ENCODE measurements around the gene ZNF77. TPM values are rescaled to one million over a fixed set of nuclear protein-coding genes. Genes with fewer than 3 reads are reported as not detected.
"Not testable (repeated sequence)": the region's sequence is repeated elsewhere in the genome, so short reads cannot be mapped to it uniquely, and the experiment has no call there.

Gene ZNF77
- total RNA-seq, 2 donors from 2014 or later, result 4.6 to 7.1 TPM

GRCh38 chr19:2912306-2912705, 32.5 kb downstream of the ZNF77 start:
- no peak for DNase-seq
- H3K36me3 ChIP-seq (ENCODE audit: control insufficient read depth, insufficient read depth, low read length), result peaks cover 23% of the 10 kb centered on the region
- TF ChIP-seq CTCF (conservative IDR thresholded peaks at IDR 0.05), result no peak
- no peak overlapping the region for H3K9ac ChIP-seq (ENCODE audit: extremely low read depth, low read length, poor library complexity, severe bottlenecking)
- no peaks in the 10 kb centered on the region for H3K27me3 ChIP-seq (ENCODE audit: control insufficient read depth, insufficient read depth, low read length, poor library complexity, severe bottlenecking)
- Mint-ChIP-seq H3K36me3 (ENCODE audit: low read depth) (peaks cover 62% of the 10 kb centered on the region), H3K4me1 (no peaks in the 10 kb centered on the region), H3K27ac (no peak overlapping the region), H3K9me3 (peaks cover 74% of the 10 kb centered on the region), H3K4me3 (no peak overlapping the region), H3K27me3 (ENCODE audit: insufficient read depth) (no peaks in the 10 kb centered on the region)
- H3K9me3 ChIP-seq (ENCODE audit: control insufficient read depth, low read length), result peaks cover 36% of the 10 kb centered on the region
- no peak overlapping the region for H3K27ac ChIP-seq (ENCODE audit: low read depth, low read length)
- H3K4me3 ChIP-seq (ENCODE audit: low read length), result no peak overlapping the region
- 93 to 98% methylated on average over 5 of the region's 5 CpGs for WGBS, 2 experiments (ENCODE audit: insufficient coverage in 1 of 2, insufficient read length in 1 of 2)
- no peaks in the 10 kb centered on the region for H3K4me1 ChIP-seq (ENCODE audit: control insufficient read depth, insufficient read depth, low read length)

GRCh38 chr19:2906631-2907195, 38.1 kb downstream of the ZNF77 start:
- 94 to 98% methylated on average over 16 to 20 of the region's 20 CpGs for WGBS, 2 experiments (ENCODE audit: insufficient coverage in 1 of 2, insufficient read length in 1 of 2)
- peaks cover 6% of the 10 kb centered on the region for H3K9me3 ChIP-seq (ENCODE audit: control insufficient read depth, low read length)
- no peak for DNase-seq
- no peak overlapping the region for H3K27ac Mint-ChIP-seq
- no peaks in the 10 kb centered on the region for H3K4me1 ChIP-seq (ENCODE audit: control insufficient read depth, insufficient read depth, low read length)
- H3K27ac ChIP-seq (ENCODE audit: low read depth, low read length), result no peak overlapping the region
- H3K4me3 Mint-ChIP-seq, result no peak overlapping the region
- H3K4me1 Mint-ChIP-seq, result no peaks in the 10 kb centered on the region
- H3K36me3 Mint-ChIP-seq (ENCODE audit: low read depth), result peaks cover 25% of the 10 kb centered on the region
- H3K9me3 Mint-ChIP-seq, result peaks cover 20% of the 10 kb centered on the region
- H3K27me3 Mint-ChIP-seq (ENCODE audit: insufficient read depth), result no peaks in the 10 kb centered on the region
- no peak overlapping the region for H3K9ac ChIP-seq (ENCODE audit: extremely low read depth, low read length, poor library complexity, severe bottlenecking)
- TF ChIP-seq CTCF (conservative IDR thresholded peaks at IDR 0.05), result no peak
- H3K4me3 ChIP-seq (ENCODE audit: low read length), result no peak overlapping the region
- no peaks in the 10 kb centered on the region for H3K27me3 ChIP-seq (ENCODE audit: control insufficient read depth, insufficient read depth, low read length, poor library complexity, severe bottlenecking)
- no peaks in the 10 kb centered on the region for H3K36me3 ChIP-seq (ENCODE audit: control insufficient read depth, insufficient read depth, low read length)

- Mint-ChIP-seq H3K27ac (no peak overlapping the region), H3K4me1 (no peaks in the 10 kb centered on the region), H3K36me3 (ENCODE audit: low read depth) (peaks cover 22% of the 10 kb centered on the region), H3K27me3 (ENCODE audit: insufficient read depth) (no peaks in the 10 kb centered on the region), H3K4me3 (no peak overlapping the region), H3K9me3 (peaks cover 13% of the 10 kb centered on the region)
- DNase-seq, result no peak
- no peaks in the 10 kb centered on the region for H3K27me3 ChIP-seq (ENCODE audit: control insufficient read depth, insufficient read depth, low read length, poor library complexity, severe bottlenecking)
- 87 to 94% methylated on average over 4 to 10 of the region's 11 CpGs for WGBS, 2 experiments (ENCODE audit: insufficient coverage in 1 of 2, insufficient read length in 1 of 2)
- H3K4me3 ChIP-seq (ENCODE audit: low read length), result no peak overlapping the region
- H3K27ac ChIP-seq (ENCODE audit: low read depth, low read length), result no peak overlapping the region
- H3K9me3 ChIP-seq (ENCODE audit: control insufficient read depth, low read length), result no peaks in the 10 kb centered on the region
- H3K9ac ChIP-seq (ENCODE audit: extremely low read depth, low read length, poor library complexity, severe bottlenecking), result no peak overlapping the region
- H3K36me3 ChIP-seq (ENCODE audit: control insufficient read depth, insufficient read depth, low read length), result no peaks in the 10 kb centered on the region
- no peaks in the 10 kb centered on the region for H3K4me1 ChIP-seq (ENCODE audit: control insufficient read depth, insufficient read depth, low read length)
- TF ChIP-seq CTCF (conservative IDR thresholded peaks at IDR 0.05), result no peak
Observed at GRCh38 chr19:2905918-2906519, 38.8 kb downstream of the ZNF77 start.

GRCh38 chr19:2903326-2903725, 41.4 kb downstream of the ZNF77 start:
- H3K27ac ChIP-seq (ENCODE audit: low read depth, low read length); H3K4me3 Mint-ChIP-seq; H3K9ac ChIP-seq (ENCODE audit: extremely low read depth, low read length, poor library complexity, severe bottlenecking); DNase-seq; H3K9me3 ChIP-seq (ENCODE audit: control insufficient read depth, low read length); H3K27me3 Mint-ChIP-seq (ENCODE audit: insufficient read depth); H3K4me1 ChIP-seq (ENCODE audit: control insufficient read depth, insufficient read depth, low read length); H3K27ac Mint-ChIP-seq; H3K4me1 Mint-ChIP-seq; H3K4me3 ChIP-seq (ENCODE audit: low read length); H3K27me3 ChIP-seq (ENCODE audit: control insufficient read depth, insufficient read depth, low read length, poor library complexity, severe bottlenecking); H3K36me3 ChIP-seq (ENCODE audit: control insufficient read depth, insufficient read depth, low read length): not testable (repeated sequence)
- H3K36me3 Mint-ChIP-seq (ENCODE audit: low read depth), result peaks cover 14% of the 10 kb centered on the region
- peaks cover 12% of the 10 kb centered on the region for H3K9me3 Mint-ChIP-seq
- 94 to 97% methylated on average over 10 to 13 of the region's 13 CpGs for whole genome bisulfite sequencing, 2 experiments (ENCODE audit: insufficient coverage in 1 of 2, insufficient read length in 1 of 2)

All from endodermal cell (in vitro differentiated cells).